Mesodermal cell (in vitro differentiated cells): ENCODE data around the gene RASSF7.
A peak's percentile ranks its signal among the peaks of the same experiment; 100 is the strongest.

ENCODE experiments used
- H3K27ac ChIP-seq: 2 replicates; pipeline ENCODE4 v1.7.0; 2013; ENCODE audit warnings: mild to moderate bottlenecking, low read depth, low read length, moderate library complexity; ENCODE audit not compliant: severe bottlenecking
- H3K36me3 ChIP-seq: 2 replicates; pipeline ENCODE4 v1.7.1; 2013; ENCODE audit warnings: mild to moderate bottlenecking, low read length, moderate library complexity; ENCODE audit not compliant: control insufficient read depth, insufficient read depth
- H3K4me1 ChIP-seq: one replicate; pipeline ENCODE4 v1.7.1; 2013; ENCODE audit warnings: mild to moderate bottlenecking, low read length; ENCODE audit not compliant: insufficient read depth, control insufficient read depth, poor library complexity, severe bottlenecking
- H3K4me3 ChIP-seq: 2 replicates; pipeline ENCODE4 v1.7.0; 2013; ENCODE audit warnings: low read length, control low read depth, mild to moderate bottlenecking; ENCODE audit not compliant: insufficient read depth, poor library complexity, severe bottlenecking; ENCODE audit errors: extremely low read depth
- H3K9me3 ChIP-seq: 2 replicates; pipeline ENCODE4 v1.7.1; 2013; ENCODE audit warnings: mild to moderate bottlenecking, low read length, moderate library complexity; ENCODE audit not compliant: control insufficient read depth
- WGBS, 2 experiments: methylation state at CpG; one replicate each; pipeline ENCODE4 v1.1.5; 2013; ENCODE audit warnings: missing lambda C conversion rate in 2 of 2; ENCODE audit not compliant: insufficient coverage in 2 of 2; 5-methylcytosine and 5-hydroxymethylcytosine counted together

RASSF7 gene

DNA sequence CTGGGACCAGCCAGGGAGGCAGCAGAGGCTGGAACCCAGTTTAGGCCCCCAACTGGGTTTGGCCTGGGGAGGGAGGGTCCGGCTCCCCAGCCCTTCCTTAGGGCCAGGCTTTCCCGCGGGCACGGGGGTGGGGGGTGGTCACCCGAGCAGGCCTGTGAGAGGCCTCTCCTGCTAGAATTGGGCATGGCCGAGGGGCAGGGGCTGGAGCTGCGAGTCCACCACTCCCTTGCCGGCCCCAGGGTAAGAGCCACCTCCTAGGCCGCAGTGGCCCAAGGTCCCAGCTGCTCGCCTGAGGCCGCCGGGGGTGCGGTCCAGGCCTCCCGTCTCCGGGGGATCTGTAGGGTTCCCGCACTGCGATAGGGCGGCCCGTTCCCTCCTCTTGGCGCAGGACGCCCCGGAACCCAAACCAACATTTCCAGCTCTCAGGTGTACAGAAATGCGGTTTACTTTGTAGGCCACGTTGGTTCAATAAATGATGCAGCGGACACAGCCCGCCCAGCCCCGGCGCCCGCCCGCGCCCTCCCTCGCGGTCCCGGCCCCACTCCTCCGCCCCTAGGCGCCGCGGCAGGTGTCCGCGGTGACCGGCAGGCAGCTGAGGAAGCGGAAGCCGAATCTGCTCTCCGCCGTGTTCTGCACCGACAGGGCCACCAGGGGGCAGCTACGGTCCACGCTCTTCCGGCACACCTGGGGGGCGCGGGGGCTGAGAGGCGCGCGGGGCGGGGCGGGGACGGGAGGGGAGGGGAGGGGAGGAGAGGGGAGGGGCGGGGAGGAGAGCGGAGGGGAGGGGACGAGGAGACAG is 6.1 kb upstream of the RASSF7 start:
- WGBS, 2 experiments = 18 to 22% methylated on average over 25 to 31 of the region's 60 CpGs
- Histone ChIP-seq H3K4me3 (no peak overlapping the region), H3K27ac (no peak overlapping the region), H3K36me3 (no peaks in the 10 kb centered on the region), H3K4me1 (no peaks in the 10 kb centered on the region), H3K9me3 (no peaks in the 10 kb centered on the region)

- 1 to 3% methylated on average over 33 to 46 of the region's 57 CpGs for WGBS, 2 experiments
- no peaks in the 10 kb centered on the region for H3K4me1 ChIP-seq
- no peak overlapping the region for H3K27ac ChIP-seq
- no peaks in the 10 kb centered on the region for H3K36me3 ChIP-seq
- H3K4me3 ChIP-seq = peak overlapping the region; percentile 30
- H3K9me3 ChIP-seq = no peaks in the 10 kb centered on the region
These were observed 5.5 kb upstream of the RASSF7 start for GRCh38 chr11:555227-555779.

DNA sequence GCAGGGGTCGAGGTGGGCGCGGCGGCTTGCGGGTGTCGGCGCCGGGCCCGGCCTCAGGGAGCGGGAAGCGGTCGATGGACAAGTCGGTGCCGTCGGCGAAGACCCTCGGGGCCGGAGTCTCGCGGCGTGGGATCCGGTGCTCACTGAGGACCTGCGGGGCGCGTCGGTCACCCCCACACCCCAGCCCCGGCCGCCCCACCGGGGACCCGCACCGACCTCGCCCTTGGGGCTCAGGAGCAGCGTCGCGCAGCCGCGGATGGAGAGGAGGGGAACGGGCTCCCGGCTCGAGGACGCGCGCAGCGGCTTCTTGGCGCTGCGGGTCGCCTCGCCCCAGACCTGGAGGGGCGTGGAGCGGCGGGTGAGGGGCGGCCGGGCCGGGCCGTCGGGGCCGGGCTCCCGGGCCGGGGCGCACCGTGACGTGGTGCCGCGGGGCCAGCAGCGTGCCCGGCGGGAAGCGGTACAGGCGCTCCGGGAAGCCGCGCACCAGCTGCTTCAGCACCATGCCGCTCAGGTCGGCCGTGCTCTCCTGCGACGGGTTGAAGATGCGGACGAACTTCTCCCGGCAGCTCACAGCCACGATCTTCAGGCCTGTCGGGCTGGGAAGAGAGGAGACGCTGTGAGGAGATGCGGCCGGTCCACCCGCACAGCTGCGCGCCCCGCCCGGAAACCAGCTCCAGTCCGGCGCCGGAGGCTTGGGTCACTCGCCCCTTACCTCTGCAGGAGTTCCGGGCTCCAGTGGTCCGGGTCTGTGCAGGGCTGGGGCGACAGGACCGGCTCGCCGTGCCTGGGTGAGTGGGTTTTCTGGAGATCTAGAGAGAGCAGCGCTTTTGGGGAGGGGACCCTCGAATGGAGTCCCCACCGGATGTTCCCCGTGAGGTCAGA is 4.7 kb upstream of the RASSF7 start:
- Histone ChIP-seq H3K4me3 (peak overlapping the region; percentile 30), H3K36me3 (no peaks in the 10 kb centered on the region), H3K27ac (no peak overlapping the region), H3K4me1 (no peaks in the 10 kb centered on the region), H3K9me3 (no peaks in the 10 kb centered on the region)
- 7% methylated on average over 76 to 86 of the region's 104 CpGs for WGBS, 2 experiments

- H3K4me3 ChIP-seq = no peak overlapping the region
- H3K4me1 ChIP-seq = no peaks in the 10 kb centered on the region
- 78 to 79% methylated on average over 20 to 22 of the region's 22 CpGs for WGBS, 2 experiments
- H3K27ac ChIP-seq = no peak overlapping the region
- no peaks in the 10 kb centered on the region for H3K36me3 ChIP-seq
- H3K9me3 ChIP-seq = no peaks in the 10 kb centered on the region
These were observed 4.0 kb upstream of the RASSF7 start for GRCh38 chr11:556662-557256.

GRCh38 chr11:557328-558132 is 3.2 kb upstream of the RASSF7 start:
- WGBS, 2 experiments = 83% methylated on average over 18 to 19 of the region's 24 CpGs
- H3K4me3 ChIP-seq = no peak overlapping the region
- no peak overlapping the region for H3K27ac ChIP-seq
- H3K4me1 ChIP-seq = no peaks in the 10 kb centered on the region
- H3K9me3 ChIP-seq = no peaks in the 10 kb centered on the region
- H3K36me3 ChIP-seq = no peaks in the 10 kb centered on the region

- Histone ChIP-seq H3K4me1 (no peaks in the 10 kb centered on the region), H3K9me3 (no peaks in the 10 kb centered on the region), H3K27ac (no peak overlapping the region), H3K4me3 (no peak overlapping the region), H3K36me3 (no peaks in the 10 kb centered on the region)
- 92 to 94% methylated on average over 17 to 20 of the region's 20 CpGs for WGBS, 2 experiments
These were observed 2.3 kb upstream of the RASSF7 start for GRCh38 chr11:558503-558902.

DNA sequence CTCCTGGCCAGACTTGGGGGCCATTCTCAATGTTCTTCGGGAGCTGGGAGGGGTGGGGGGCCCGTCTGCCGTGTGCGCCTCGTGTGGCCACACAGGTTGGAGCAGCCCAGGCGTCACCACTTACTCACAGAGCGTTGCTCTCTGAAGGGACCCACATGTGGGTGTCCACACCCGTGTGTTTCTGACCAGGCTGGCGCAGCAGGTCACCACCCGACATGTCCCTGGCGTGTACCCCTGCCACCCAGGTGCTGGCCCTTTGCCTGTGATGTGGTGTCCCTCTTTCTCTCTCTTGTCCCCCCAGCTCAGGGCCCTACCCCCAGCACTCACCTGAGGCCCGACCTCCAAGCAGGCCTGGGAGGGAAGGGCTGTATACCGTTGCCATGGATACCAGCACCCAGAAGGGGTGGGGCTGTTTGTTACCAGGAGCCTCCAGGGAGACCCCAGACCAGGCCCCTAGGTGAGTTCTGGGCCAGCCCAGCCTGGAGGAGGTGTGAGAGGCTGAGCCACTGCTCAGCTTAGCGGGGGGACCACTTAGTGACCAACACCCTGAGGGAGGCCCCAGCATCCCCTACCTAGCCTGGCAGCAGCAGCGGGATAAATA is 1.6 kb upstream of the RASSF7 start:
- no peak overlapping the region for H3K27ac ChIP-seq
- H3K4me1 ChIP-seq = no peaks in the 10 kb centered on the region
- H3K4me3 ChIP-seq = no peak overlapping the region
- no peaks in the 10 kb centered on the region for H3K9me3 ChIP-seq
- WGBS, 2 experiments = 83 to 92% methylated on average over 10 to 15 of the region's 15 CpGs
- no peaks in the 10 kb centered on the region for H3K36me3 ChIP-seq

DNA sequence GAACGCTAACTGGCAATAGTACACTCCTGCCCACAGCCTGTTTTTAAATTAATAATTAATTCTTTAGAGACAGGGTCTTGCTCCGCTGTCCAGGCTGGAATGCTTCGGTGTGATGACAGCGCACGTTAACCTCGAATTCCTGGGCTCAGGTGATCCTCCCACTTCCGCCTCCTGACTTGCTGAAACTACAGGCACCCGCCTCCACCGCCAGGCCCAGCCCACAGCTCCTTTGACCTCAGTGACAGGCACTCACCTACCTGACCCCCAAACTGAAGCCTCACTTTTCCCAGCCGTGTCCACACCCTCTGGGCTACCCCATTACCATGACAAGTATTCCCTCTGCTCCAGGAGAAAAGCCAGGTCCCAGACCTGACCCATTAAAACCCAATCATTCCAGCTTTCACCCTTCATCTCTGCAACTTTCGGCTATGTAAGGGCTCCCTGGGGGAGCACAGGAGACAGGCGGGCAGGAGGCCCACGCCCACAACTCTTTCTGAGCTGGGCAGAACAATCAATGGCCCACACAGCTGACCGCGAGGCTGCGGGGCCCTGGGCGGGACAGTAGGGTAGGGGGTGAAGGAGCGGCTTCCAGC is 962 bp upstream of the RASSF7 start:
- WGBS, 2 experiments = 72 to 73% methylated on average over 17 of the region's 18 CpGs
- H3K36me3 ChIP-seq = no peaks in the 10 kb centered on the region
- H3K4me1 ChIP-seq = no peaks in the 10 kb centered on the region
- peak overlapping the region; percentile 63 for H3K4me3 ChIP-seq
- H3K27ac ChIP-seq = no peak overlapping the region
- H3K9me3 ChIP-seq = no peaks in the 10 kb centered on the region

DNA sequence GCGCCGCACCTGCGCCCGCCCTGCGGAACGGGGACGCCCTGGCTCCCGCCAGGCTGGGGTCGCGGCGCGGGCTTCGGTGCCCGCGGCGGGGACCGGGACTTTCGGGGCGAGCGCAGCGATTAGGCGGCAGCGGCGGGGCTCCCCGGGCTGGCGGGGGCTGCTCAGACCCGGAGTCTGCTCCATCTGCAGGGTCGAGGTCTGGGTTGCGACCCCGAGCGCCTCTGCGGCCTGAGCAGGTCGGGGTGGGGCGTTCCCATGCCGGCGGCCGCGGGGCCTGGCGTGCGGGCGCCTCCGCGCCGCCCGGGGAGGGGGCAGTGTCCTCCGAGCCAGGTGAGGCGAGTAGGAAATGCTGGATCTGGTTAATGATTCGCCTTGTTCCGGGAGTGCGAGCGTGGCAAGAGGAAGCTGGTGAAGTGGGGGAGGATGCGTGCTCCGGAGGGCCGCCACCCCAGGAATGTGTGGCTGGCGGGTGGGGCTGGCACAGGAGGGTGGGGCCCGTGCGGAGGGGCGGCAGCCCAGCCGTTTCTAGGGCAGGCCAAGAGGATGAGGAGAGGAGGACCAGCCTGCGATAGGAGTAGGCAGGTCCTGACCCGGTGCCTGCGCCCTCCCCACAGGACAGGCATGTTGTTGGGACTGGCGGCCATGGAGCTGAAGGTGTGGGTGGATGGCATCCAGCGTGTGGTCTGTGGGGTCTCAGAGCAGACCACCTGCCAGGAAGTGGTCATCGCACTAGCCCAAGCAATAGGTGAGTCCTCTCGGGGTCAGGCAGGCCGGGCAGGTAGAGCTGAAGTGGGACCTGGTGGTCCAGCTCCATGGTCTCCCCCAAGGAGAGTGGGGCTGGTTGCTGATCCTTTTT is 606 bp downstream of the RASSF7 start:
- peak overlapping the region; percentile 63 for H3K4me3 ChIP-seq
- H3K27ac ChIP-seq = no peak overlapping the region
- H3K9me3 ChIP-seq = no peaks in the 10 kb centered on the region
- no peaks in the 10 kb centered on the region for H3K4me1 ChIP-seq
- 12 to 22% methylated on average over 30 to 53 of the region's 67 CpGs for WGBS, 2 experiments
- no peaks in the 10 kb centered on the region for H3K36me3 ChIP-seq
